HFFc6 (cell line): ENCODE data around the gene RBFOX2. TPM values are rescaled to one million over a fixed set of nuclear protein-coding genes. Genes with fewer than 3 reads are reported as not detected.
"Not testable (repeated sequence)": the region's sequence is repeated elsewhere in the genome, so short reads cannot be mapped to it uniquely, and the experiment has no call there.

ENCODE experiments used
- DNase-seq: peaks from one replicate; pipeline ENCODE4 v3.0.0-alpha.2; 2018
- H3K27ac Mint-ChIP-seq: 2 replicates; pipeline ENCODE4 v1.8.0; 2020; ENCODE audit warnings: mild to moderate bottlenecking, mixed read lengths
- H3K27me3 Mint-ChIP-seq: 2 replicates; pipeline ENCODE4 v1.8.0; 2021; ENCODE audit warnings: mild to moderate bottlenecking, moderate library complexity, mixed read lengths; ENCODE audit not compliant: insufficient read depth
- H3K36me3 Mint-ChIP-seq: 2 replicates; pipeline ENCODE4 v1.8.0; 2021; ENCODE audit warnings: low read depth, mixed read lengths
- H3K4me1 Mint-ChIP-seq: 2 replicates; pipeline ENCODE4 v1.8.0; 2020; ENCODE audit warnings: low read depth, mixed read lengths
- H3K4me3 Mint-ChIP-seq: 2 replicates; pipeline ENCODE4 v1.8.0; 2020; ENCODE audit warnings: mild to moderate bottlenecking, moderate library complexity, mixed read lengths
- H3K9me3 Mint-ChIP-seq: 2 replicates; pipeline ENCODE4 v1.8.0; 2020; ENCODE audit warnings: mild to moderate bottlenecking, mixed read lengths
- CTCF ChIP-seq: fragments of 200-600 bp; sonication (generic); IDR thresholded peaks from 2 replicates; pipeline ENCODE4 v1.5.0; 2021; ENCODE audit warnings: antibody characterized with exemption, mild to moderate bottlenecking
- total RNA-seq, 6 experiments: library from RNA; stranded (reverse); fragmentation: NEBNext Ultra II Directional; extraction: Animal tissue kit (Norgen Biotek cat#: 25700); gene quantifications; 2 replicates in 1 of 6; 3 replicates in 5 of 6; pipeline ENCODE4 v1.2.3, GENCODE V29; 2021

RBFOX2 gene
- total RNA-seq, 6 experiments from 2014 or later = 139 to 165 (median 155) TPM

- peaks cover 18% of the 10 kb centered on the region; the same call in 1 of the 2 replicates for H3K36me3 Mint-ChIP-seq
- no peaks in the 10 kb centered on the region for H3K27me3 Mint-ChIP-seq
- H3K4me3 Mint-ChIP-seq = peak overlapping the region; percentile 96
- DNase-seq = no peak
- TF ChIP-seq CTCF = no peak
- peak overlapping the region; percentile 86 for H3K27ac Mint-ChIP-seq
- no peaks in the 10 kb centered on the region for H3K9me3 Mint-ChIP-seq
- H3K4me1 Mint-ChIP-seq = peaks cover 50% of the 10 kb centered on the region
Measured at GRCh38 chr22:36027579-36027934, 1.1 kb downstream of the RBFOX2 start.

GRCh38 chr22:36026741-36027140 lies 1.9 kb downstream of the RBFOX2 start:
- Mint-ChIP-seq H3K4me1 (peaks cover 58% of the 10 kb centered on the region), H3K36me3 (peaks cover 18% of the 10 kb centered on the region; the same call in 1 of the 2 replicates), H3K9me3 (no peaks in the 10 kb centered on the region), H3K4me3 (peak overlapping the region; percentile 96), H3K27ac (peak overlapping the region; percentile 86), H3K27me3 (no peaks in the 10 kb centered on the region)
- no peak for TF ChIP-seq CTCF
- DNase-seq = peak; percentile 25

GRCh38 chr22:36022697-36023096 lies 5.9 kb downstream of the RBFOX2 start:
- Mint-ChIP-seq H3K4me1 (peaks cover 74% of the 10 kb centered on the region), H3K27ac (peak overlapping the region; percentile 75), H3K9me3 (no peaks in the 10 kb centered on the region), H3K4me3 (peak overlapping the region; percentile 57), H3K36me3 (peaks cover 28% of the 10 kb centered on the region), H3K27me3 (no peaks in the 10 kb centered on the region)
- DNase-seq = no peak
- no peak for TF ChIP-seq CTCF

- DNase-seq = peak; percentile 53
- Mint-ChIP-seq H3K4me1 (peaks cover 78% of the 10 kb centered on the region), H3K36me3 (peaks cover 28% of the 10 kb centered on the region), H3K9me3 (no peaks in the 10 kb centered on the region), H3K4me3 (peak overlapping the region; percentile 57), H3K27ac (peak overlapping the region; percentile 75), H3K27me3 (no peaks in the 10 kb centered on the region)
- no peak for TF ChIP-seq CTCF
Measured at GRCh38 chr22:36022162-36022561, 6.5 kb downstream of the RBFOX2 start.

- Mint-ChIP-seq H3K27me3 (no peaks in the 10 kb centered on the region), H3K4me3 (peak overlapping the region; percentile 57), H3K9me3 (no peaks in the 10 kb centered on the region), H3K4me1 (peaks cover 78% of the 10 kb centered on the region), H3K36me3 (peaks cover 28% of the 10 kb centered on the region), H3K27ac (peak overlapping the region; percentile 75)
- DNase-seq = no peak
- TF ChIP-seq CTCF = no peak
Measured at GRCh38 chr22:36021606-36022153, 6.9 kb downstream of the RBFOX2 start.

GRCh38 chr22:36020865-36021264 lies 7.8 kb downstream of the RBFOX2 start:
- Mint-ChIP-seq H3K4me1 (peaks cover 79% of the 10 kb centered on the region), H3K36me3 (peaks cover 23% of the 10 kb centered on the region)
- not testable (repeated sequence) for H3K27me3 Mint-ChIP-seq, H3K4me3 Mint-ChIP-seq, H3K27ac Mint-ChIP-seq, H3K9me3 Mint-ChIP-seq, DNase-seq
